ENCODE results near the gene LRPPRC.
A peak's percentile ranks its signal among the peaks of the same experiment; 100 is the strongest.
"Not testable (repeated sequence)": the region's sequence is repeated elsewhere in the genome, so short reads cannot be mapped to it uniquely, and the experiment has no call there.

LRPPRC gene

DNA sequence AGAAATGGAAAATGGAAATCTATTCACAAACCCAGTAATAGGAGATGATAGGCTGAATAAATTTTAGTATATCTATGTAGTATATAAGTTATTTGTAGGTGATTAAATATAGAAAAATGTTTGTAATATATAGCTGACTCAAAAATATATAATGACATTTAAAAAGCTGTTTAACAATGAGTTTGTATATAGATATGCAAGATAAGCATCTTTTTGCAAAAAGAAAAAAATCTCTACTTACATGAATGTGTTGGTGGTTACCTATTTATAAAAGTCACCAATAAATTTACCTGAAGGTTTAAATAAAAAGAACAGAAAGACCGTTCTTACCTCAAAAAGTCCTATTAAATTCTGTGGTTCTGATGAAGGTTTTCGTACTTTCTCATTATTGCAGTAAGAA, 71.3 kb downstream of the LRPPRC start:
- DNase-seq (ENCODE audit: low read depth), result no peak
- TF ChIP-seq, protein P1, sequence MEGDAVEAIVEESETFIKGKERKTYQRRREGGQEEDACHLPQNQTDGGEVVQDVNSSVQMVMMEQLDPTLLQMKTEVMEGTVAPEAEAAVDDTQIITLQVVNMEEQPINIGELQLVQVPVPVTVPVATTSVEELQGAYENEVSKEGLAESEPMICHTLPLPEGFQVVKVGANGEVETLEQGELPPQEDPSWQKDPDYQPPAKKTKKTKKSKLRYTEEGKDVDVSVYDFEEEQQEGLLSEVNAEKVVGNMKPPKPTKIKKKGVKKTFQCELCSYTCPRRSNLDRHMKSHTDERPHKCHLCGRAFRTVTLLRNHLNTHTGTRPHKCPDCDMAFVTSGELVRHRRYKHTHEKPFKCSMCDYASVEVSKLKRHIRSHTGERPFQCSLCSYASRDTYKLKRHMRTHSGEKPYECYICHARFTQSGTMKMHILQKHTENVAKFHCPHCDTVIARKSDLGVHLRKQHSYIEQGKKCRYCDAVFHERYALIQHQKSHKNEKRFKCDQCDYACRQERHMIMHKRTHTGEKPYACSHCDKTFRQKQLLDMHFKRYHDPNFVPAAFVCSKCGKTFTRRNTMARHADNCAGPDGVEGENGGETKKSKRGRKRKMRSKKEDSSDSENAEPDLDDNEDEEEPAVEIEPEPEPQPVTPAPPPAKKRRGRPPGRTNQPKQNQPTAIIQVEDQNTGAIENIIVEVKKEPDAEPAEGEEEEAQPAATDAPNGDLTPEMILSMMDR (IDR thresholded peaks at IDR 0.05; ENCODE audit: insufficient read depth, low read depth, low read length, missing control alignments), result no peak
- H3K4me3 ChIP-seq (ENCODE audit: low read length), result no peak overlapping the region

DNA sequence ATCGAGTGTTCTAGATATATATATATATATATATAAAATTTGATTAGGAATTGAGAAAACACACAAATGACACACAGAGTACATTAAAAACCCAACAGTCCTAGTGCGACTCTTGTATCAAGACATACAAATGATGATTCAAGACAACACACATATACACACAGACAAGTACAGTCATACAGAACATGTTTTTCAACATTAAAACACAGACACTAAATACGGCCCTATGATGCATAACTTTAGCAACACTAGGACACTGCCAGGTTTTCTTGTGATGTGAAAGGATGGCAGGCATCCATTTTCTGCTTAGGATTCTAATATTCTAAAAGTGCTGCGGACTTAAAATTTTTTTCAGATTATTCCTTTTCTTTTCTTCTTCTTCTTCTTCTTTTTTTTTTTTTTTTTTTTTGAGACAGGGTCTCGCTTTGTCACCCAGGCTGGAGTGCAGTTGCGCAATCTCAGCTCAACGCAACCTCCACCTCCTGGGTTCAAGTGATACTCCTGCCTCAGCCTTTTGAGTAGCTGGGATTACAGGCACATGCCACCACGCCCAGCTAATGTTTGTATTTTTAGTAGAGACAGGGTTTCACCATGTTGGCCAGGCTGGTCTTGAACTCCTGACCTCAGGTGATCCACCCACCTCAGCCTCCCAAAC, 84.5 kb downstream of the LRPPRC start:
- H3K4me3 ChIP-seq (ENCODE audit: low read length), result not testable (repeated sequence)
- DNase-seq (ENCODE audit: low read depth), result peak; percentile 9

DNA sequence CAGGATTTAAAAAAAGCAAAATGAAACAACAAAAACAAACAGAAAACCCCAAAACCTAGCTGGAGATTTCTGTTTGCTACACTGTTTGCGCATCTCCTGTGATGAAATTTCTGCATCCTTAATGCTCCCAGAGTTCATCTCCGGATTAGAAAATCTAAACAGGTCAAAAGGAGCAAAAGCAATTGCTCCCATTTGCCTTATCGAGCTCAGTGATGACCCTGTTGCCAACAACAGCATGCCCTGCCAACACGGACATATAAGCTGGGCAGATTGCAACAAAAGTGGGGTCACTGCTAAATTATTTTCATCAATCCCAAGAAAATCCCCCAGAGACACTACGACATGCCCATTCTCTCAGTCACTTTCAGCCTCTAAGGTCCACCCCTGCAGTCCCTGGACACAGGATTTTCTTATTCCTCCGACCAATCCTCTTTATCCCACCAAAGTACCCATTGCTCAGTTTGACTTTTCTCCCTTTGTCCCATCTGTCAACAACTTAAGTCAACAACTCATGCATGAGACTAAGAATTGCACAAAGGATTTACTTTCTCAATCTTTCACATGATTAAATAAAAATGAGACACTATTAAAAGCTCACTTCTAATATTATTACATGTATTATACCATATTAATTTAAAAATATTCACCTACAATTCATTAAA, 89.2 kb downstream of the LRPPRC start:
- TF ChIP-seq, protein P1 (IDR thresholded peaks at IDR 0.05; ENCODE audit: insufficient read depth, low read depth, low read length, missing control alignments), result no peak
- no peak overlapping the region for H3K4me3 ChIP-seq (ENCODE audit: low read length)
- DNase-seq (ENCODE audit: low read depth), result no peak

DNA sequence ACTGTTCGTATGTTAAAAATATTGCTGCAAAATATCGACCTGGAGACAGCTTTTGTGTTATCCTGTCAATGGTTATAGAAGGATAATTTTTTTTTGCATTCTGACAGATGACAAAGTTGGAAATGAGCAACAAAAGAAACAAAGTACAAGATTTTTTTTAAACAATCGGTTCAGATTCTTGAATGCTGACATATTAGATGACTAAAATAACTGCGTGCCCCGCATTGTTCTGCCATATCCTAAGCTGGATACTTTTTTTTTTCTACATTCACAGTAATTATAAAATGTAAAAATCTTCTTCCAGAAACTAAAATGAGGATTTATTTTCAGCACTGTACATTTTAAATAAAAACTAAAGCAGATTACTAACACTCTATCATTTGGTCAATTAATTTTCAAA, 89.9 kb downstream of the LRPPRC start:
- no peak for DNase-seq (ENCODE audit: low read depth)
- no peak overlapping the region for H3K4me3 ChIP-seq (ENCODE audit: low read length)
- TF ChIP-seq, protein P1 (IDR thresholded peaks at IDR 0.05; ENCODE audit: insufficient read depth, low read depth, low read length, missing control alignments), result no peak

DNA sequence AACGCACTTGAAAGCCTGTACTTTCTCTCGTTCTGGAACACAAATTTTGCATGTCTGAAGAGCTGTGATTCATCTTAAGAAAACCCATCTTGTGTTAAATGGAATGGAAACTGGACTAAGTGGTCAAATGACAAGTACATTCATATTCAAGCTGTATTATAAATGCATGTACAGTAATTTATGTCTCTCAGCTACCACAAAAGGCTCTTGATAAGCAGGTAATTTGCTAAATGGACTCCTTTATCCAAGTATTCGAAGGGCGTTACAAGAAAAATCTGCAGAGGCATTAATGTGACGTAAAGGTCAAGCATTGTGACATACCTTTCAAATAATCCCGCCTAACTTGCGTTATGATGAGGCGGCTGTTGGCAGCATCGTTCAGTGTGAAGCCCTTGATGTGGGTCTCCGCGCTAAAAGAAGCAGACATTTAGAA, 90.4 kb downstream of the LRPPRC start:
- TF ChIP-seq, protein P1 (IDR thresholded peaks at IDR 0.05; ENCODE audit: insufficient read depth, low read depth, low read length, missing control alignments), result no peak
- no peak overlapping the region for H3K4me3 ChIP-seq (ENCODE audit: low read length)
- no peak for DNase-seq (ENCODE audit: low read depth)

DNA sequence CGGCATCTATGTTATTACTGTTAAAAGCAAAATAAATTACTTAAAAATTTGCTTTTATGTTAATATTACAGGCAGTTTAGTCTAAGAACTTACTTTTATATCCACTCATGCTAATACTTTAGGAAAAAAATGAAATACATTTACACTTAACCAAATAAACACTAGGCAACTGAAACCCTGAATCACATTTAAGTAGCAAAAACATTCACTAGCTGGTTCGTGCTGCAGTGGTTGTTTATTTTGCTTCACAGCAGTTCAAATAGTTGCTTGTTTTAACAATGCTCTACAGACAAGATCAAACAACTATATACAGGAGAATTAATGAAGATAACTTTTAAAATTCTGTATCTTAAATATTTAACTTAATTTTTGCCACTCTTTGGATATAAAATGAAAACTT, 96.2 kb downstream of the LRPPRC start:
- DNase-seq (ENCODE audit: low read depth), result no peak
- no peak overlapping the region for H3K4me3 ChIP-seq (ENCODE audit: low read length)
- TF ChIP-seq, protein P1 (IDR thresholded peaks at IDR 0.05; ENCODE audit: insufficient read depth, low read depth, low read length, missing control alignments), result no peak

DNA sequence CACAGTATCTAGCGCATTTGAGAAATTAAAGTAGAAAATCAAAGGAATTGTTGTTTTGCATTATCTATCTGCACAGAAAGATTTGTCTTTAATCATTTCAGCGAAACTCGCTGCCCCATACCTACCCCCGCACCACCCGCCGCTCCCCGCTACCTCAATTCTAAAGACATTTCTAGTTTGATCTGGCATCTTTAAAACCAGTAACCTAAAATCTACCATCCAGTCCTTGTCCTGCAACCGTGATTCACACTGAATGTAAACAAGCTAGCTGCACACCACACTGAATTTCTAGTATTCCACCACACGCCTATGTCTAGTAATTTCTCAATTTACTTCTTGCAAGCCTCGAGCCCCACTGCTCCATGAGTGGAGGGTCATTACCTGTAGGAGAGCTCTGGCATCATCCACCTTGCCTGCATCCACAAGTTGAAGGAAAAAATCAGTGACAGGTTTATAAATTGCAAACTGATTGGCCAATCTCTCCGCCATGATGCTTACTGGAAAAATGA, 96.9 kb downstream of the LRPPRC start:
- TF ChIP-seq, protein P1 (IDR thresholded peaks at IDR 0.05; ENCODE audit: insufficient read depth, low read depth, low read length, missing control alignments), result no peak
- no peak for DNase-seq (ENCODE audit: low read depth)
- no peak overlapping the region for H3K4me3 ChIP-seq (ENCODE audit: low read length)
